ENCODE measurements around the gene VMO1. TPM values are rescaled to one million over a fixed set of nuclear protein-coding genes. Genes with fewer than 3 reads are reported as not detected.

VMO1 gene
- total RNA-seq, 1 experiment from 2014 or later = not detected

- Histone ChIP-seq H3K9ac (ENCODE audit: extremely low read depth, insufficient read length, low read length) (no peak overlapping the region), H3K23me2 (ENCODE audit: insufficient read length, low read depth, low read length, poor library complexity, severe bottlenecking) (peaks cover 5% of the 10 kb centered on the region), H4K5ac (ENCODE audit: insufficient read length, low read depth, low read length) (no peak overlapping the region), H4K91ac (ENCODE audit: insufficient read length, low read depth, low read length) (no peak overlapping the region), H3K4me2 (ENCODE audit: insufficient read depth, insufficient read length, low read length) (no peak overlapping the region), H2BK12ac (ENCODE audit: insufficient read length, low read depth, low read length) (no peak overlapping the region), H3K79me1 (ENCODE audit: insufficient read depth, low read depth, low read length, poor library complexity, severe bottlenecking) (no peaks in the 10 kb centered on the region), H3K56ac (ENCODE audit: insufficient read length, low read depth, low read length) (no peak overlapping the region), H2BK120ac (ENCODE audit: low read depth, low read length, poor library complexity, severe bottlenecking) (no peak overlapping the region), H3K27ac (ENCODE audit: insufficient read length, low read depth, low read length) (no peak overlapping the region), H2BK20ac (ENCODE audit: low read depth, low read length, poor library complexity, severe bottlenecking) (no peak overlapping the region), H3T11ph (ENCODE audit: low read length) (no peak overlapping the region), H2BK5ac (ENCODE audit: insufficient read length, low read length) (no peak overlapping the region), H3K18ac (ENCODE audit: insufficient read length, low read depth, low read length) (no peak overlapping the region), H3K9me3 (ENCODE audit: control insufficient read depth, low read depth, low read length) (no peaks in the 10 kb centered on the region), H2AK5ac (ENCODE audit: insufficient read length, low read length) (no peak overlapping the region), H3K23ac (ENCODE audit: insufficient read length, low read depth, low read length) (no peak overlapping the region), H4K8ac (replicated peaks; ENCODE audit: insufficient read length, low read depth, low read length) (no peak overlapping the region), H4K20me1 (ENCODE audit: control insufficient read depth, insufficient read depth, insufficient read length) (no peaks in the 10 kb centered on the region), H3K27me3 (ENCODE audit: insufficient read depth, low read length) (no peaks in the 10 kb centered on the region), H3K14ac (ENCODE audit: insufficient read depth, low read length) (no peak overlapping the region), H2AFZ (ENCODE audit: low read length) (no peak overlapping the region), H2BK15ac (ENCODE audit: low read depth, low read length) (no peak overlapping the region), H3K4me1 (ENCODE audit: insufficient read depth, low read length) (no peaks in the 10 kb centered on the region), H3K4ac (ENCODE audit: low read depth, low read length) (no peak overlapping the region), H3K79me2 (ENCODE audit: insufficient read depth, low read length) (no peaks in the 10 kb centered on the region)
- H3K27ac Mint-ChIP-seq = no peak overlapping the region
- peaks cover 16 to 51% (median 39%) of the 10 kb centered on the region in 3 experiments for H3K36me3 Mint-ChIP-seq (ENCODE audit: insufficient read depth in 1 of 3, low read depth in 3 of 3)
- no peak for DNase-seq
- H3K27me3 Mint-ChIP-seq (ENCODE audit: low read depth) = no peaks in the 10 kb centered on the region; the same call in 1 of the 2 replicates
- no peak overlapping the region for H3K4me3 Mint-ChIP-seq
- peaks cover 15 to 16% of the 10 kb centered on the region in 2 experiments for H3K4me1 Mint-ChIP-seq
- no CpG with 5 or more reads among the region's 13 CpGs for WGBS (ENCODE audit: extremely low coverage, insufficient read length, low lambda C conversion rate)
- H3K9me3 Mint-ChIP-seq = no peaks in the 10 kb centered on the region
- TF ChIP-seq CTCF (conservative IDR thresholded peaks at IDR 0.05) = no peak
These were observed 24.6 kb upstream of the VMO1 start for GRCh38 chr17:4810696-4811290.
